HT-29 (cell line): ENCODE data around the gene EIF4G1. TPM values are rescaled to one million over a fixed set of nuclear protein-coding genes. Genes with fewer than 3 reads are reported as not detected.

Experiments used
- small RNA-seq: library from RNA; depleted of rRNA; stranded (forward); fragments of <200 nt; gene quantifications from one replicate; pipeline ENCODE3, GENCODE V24; 2014
- total RNA-seq: library from RNA; depleted of rRNA; stranded (reverse); fragments of >200 nt; shearing (Covaris generic); gene quantifications from 2 replicates; pipeline ENCODE4 v1.2.3, GENCODE V29; 2014; rRNA removed

Gene EIF4G1
- total RNA-seq, 1 experiment from 2014 or later: 494 TPM

Small RNAs within 50 kb of the gene (small RNA-seq; reads per million reads assigned to genes)
- 84.6 reads per million, percentile 96 among the genes with 10 or more reads in this experiment for gene SNORD66

Other genes with a start within 250 kb of the EIF4G1 start
- not detected in 2 replicates for gene HTR3E, start 217.5 kb upstream of the EIF4G1 start, total RNA-seq
- gene EIF2B5, start 179.2 kb upstream of the EIF4G1 start, total RNA-seq: 36.2 and 44.8 TPM in 2 replicates
- gene DVL3, start 159.2 kb upstream of the EIF4G1 start, total RNA-seq: 75.1 and 83.9 TPM in 2 replicates
- 280 and 309 TPM in 2 replicates for gene AP2M1, start 139.8 kb upstream of the EIF4G1 start, total RNA-seq
- gene ABCF3, start 128.4 kb upstream of the EIF4G1 start, total RNA-seq: 42.3 and 51.3 TPM in 2 replicates
- gene VWA5B2, start 85.0 kb upstream of the EIF4G1 start, total RNA-seq: 0.63 and 1.4 TPM in 2 replicates
- gene ALG3, start 65.6 kb upstream of the EIF4G1 start, total RNA-seq: 103 and 117 TPM in 2 replicates
- 17.7 and 19.4 TPM in 2 replicates for gene EEF1AKMT4, start 64.9 kb upstream of the EIF4G1 start, total RNA-seq
- 0.13 TPM in 1 of 2 replicates, not detected in the other for gene CAMK2N2, start 53.1 kb upstream of the EIF4G1 start, total RNA-seq
- gene ECE2, start 38.6 kb upstream of the EIF4G1 start, total RNA-seq: not detected in 2 replicates
- 306 and 330 TPM in 2 replicates for gene PSMD2, start 15.4 kb upstream of the EIF4G1 start, total RNA-seq
- 21.4 and 26.6 TPM in 2 replicates for gene FAM131A, start 23.0 kb downstream of the EIF4G1 start, total RNA-seq
- 59.4 and 64.0 TPM in 2 replicates for gene CLCN2, start 47.0 kb downstream of the EIF4G1 start, total RNA-seq
- 138 and 157 TPM in 2 replicates for gene POLR2H, start 47.1 kb downstream of the EIF4G1 start, total RNA-seq
- gene THPO, start 63.6 kb downstream of the EIF4G1 start, total RNA-seq: 0.50 and 0.56 TPM in 2 replicates
- gene CHRD, start 65.4 kb downstream of the EIF4G1 start, total RNA-seq: 3.4 and 5.2 TPM in 2 replicates
- gene EPHB3, start 247.2 kb downstream of the EIF4G1 start, total RNA-seq: 29.4 and 30.5 TPM in 2 replicates